Endothelial cell of umbilical vein (primary cell): Measurements from ENCODE around the gene ST6GALNAC2.

Source experiments
- POLR2A ChIP-seq: IDR thresholded peaks from 2 replicates; pipeline ENCODE4 v1.6.1; 2012; ENCODE audit warnings: low read depth, mild to moderate bottlenecking, control low read depth, low read length
- POLR2AphosphoS5 ChIP-seq: IDR thresholded peaks from 2 replicates; pipeline ENCODE4 v1.6.1; 2012; ENCODE audit warnings: low read depth, mild to moderate bottlenecking, control low read depth, low read length, moderate library complexity; ENCODE audit not compliant: insufficient read depth
- TF ChIP-seq, protein P1 (sequence below), 2 donors: IDR thresholded peaks; 1 replicate in 1 of 2; 2 replicates in 1 of 2; pipeline ENCODE4 v1.5.1; 2011; ENCODE audit warnings: low read length in 2 of 2, mild to moderate bottlenecking in 2 of 2, moderate library complexity in 2 of 2, control low read depth in 1 of 2, inconsistent platforms in 1 of 2, low read depth in 1 of 2; ENCODE audit not compliant: insufficient read depth in 1 of 2; ENCODE audit errors: extremely low read depth in 1 of 2

DNA sequence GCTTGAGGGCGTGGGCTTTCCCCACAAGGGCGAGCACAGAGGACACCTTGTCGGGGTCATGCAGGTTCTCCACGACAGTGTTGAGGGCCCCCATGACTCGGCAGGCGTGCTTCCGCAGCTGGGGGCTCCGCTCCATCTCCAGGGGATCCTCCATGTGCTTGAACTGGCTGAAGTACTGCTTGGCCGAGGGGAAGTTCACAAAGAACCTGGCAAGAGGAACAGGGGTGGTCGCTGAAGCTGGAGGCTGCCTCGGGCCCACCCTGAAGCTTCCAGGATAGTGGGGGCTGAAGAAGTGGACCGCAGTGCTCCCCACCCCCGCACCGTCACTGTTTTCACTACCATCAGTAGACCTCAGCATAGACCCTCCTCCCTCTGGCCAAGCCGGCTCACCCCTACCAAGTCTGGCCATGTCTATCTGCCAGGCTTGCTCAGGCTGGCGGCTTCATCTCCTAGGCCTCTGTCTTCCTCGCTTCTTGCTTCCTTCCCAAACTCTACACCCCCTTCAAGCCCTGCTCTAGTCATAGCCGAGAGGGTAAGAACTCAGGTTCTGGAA lies 54.1 kb downstream of the ST6GALNAC2 start:
- TF ChIP-seq, protein P1, sequence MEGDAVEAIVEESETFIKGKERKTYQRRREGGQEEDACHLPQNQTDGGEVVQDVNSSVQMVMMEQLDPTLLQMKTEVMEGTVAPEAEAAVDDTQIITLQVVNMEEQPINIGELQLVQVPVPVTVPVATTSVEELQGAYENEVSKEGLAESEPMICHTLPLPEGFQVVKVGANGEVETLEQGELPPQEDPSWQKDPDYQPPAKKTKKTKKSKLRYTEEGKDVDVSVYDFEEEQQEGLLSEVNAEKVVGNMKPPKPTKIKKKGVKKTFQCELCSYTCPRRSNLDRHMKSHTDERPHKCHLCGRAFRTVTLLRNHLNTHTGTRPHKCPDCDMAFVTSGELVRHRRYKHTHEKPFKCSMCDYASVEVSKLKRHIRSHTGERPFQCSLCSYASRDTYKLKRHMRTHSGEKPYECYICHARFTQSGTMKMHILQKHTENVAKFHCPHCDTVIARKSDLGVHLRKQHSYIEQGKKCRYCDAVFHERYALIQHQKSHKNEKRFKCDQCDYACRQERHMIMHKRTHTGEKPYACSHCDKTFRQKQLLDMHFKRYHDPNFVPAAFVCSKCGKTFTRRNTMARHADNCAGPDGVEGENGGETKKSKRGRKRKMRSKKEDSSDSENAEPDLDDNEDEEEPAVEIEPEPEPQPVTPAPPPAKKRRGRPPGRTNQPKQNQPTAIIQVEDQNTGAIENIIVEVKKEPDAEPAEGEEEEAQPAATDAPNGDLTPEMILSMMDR (IDR thresholded peaks at IDR 0.05; ENCODE audit: extremely low read depth in 1 of 2, insufficient read depth in 1 of 2, low read depth in 1 of 2, low read length in 2 of 2): no peak
- TF ChIP-seq POLR2A (no peak), POLR2AphosphoS5 (no peak)
